Measurements from ENCODE around the gene CDKL5.
A peak's percentile ranks its signal among the peaks of the same experiment; 100 is the strongest.
"Not testable (repeated sequence)": the region's sequence is repeated elsewhere in the genome, so short reads cannot be mapped to it uniquely, and the experiment has no call there.

Gene CDKL5

GRCh38 chrX:18425199-18426003 lies at the start of gene CDKL5:
Gene CDKL5 (plus strand): TSS chrX:18425608. CDS start chrX:18507097, 81,489 bp downstream.
- peak; percentile 89 for DNase-seq

GRCh38 chrX:18377796-18378195 lies 47.6 kb upstream of the CDKL5 start:
- DNase-seq = no peak

- DNase-seq = no peak
Measured at GRCh38 chrX:18389966-18390365, 35.4 kb upstream of the CDKL5 start.

- DNase-seq = peak; percentile 36
Measured at GRCh38 chrX:18390941-18391538, 34.4 kb upstream of the CDKL5 start.

- no peak for DNase-seq
Measured at GRCh38 chrX:18394477-18394876, 30.9 kb upstream of the CDKL5 start.

- DNase-seq = no peak
Measured at GRCh38 chrX:18401848-18402213, 23.6 kb upstream of the CDKL5 start.

- DNase-seq = no peak
Measured at GRCh38 chrX:18406531-18407266, 18.7 kb upstream of the CDKL5 start.

GRCh38 chrX:18410038-18410437 lies 15.4 kb upstream of the CDKL5 start:
- DNase-seq = no peak

- no peak for DNase-seq
Measured at GRCh38 chrX:18415386-18415785, 10.0 kb upstream of the CDKL5 start.

- DNase-seq = no peak
Measured at GRCh38 chrX:18422325-18422724, 3.1 kb upstream of the CDKL5 start.

- no peak for DNase-seq
Measured at GRCh38 chrX:18422886-18423285, 2.5 kb upstream of the CDKL5 start.

GRCh38 chrX:18424482-18425198 lies 768 bp upstream of the CDKL5 start:
- no peak for DNase-seq

GRCh38 chrX:18426004-18426320 lies 554 bp downstream of the CDKL5 start:
- DNase-seq = no peak

- DNase-seq = no peak
Measured at GRCh38 chrX:18428006-18428405, 2.6 kb downstream of the CDKL5 start.

GRCh38 chrX:18433288-18433687 lies 7.9 kb downstream of the CDKL5 start:
- DNase-seq = not testable (repeated sequence)

- DNase-seq = no peak
Measured at GRCh38 chrX:18434896-18435295, 9.5 kb downstream of the CDKL5 start.

- no peak for DNase-seq
Measured at GRCh38 chrX:18436017-18436416, 10.6 kb downstream of the CDKL5 start.

- DNase-seq = no peak
Measured at GRCh38 chrX:18440835-18441234, 15.4 kb downstream of the CDKL5 start.

GRCh38 chrX:18441780-18442367 lies 16.5 kb downstream of the CDKL5 start:
- DNase-seq = no peak

GRCh38 chrX:18448416-18448815 lies 23.0 kb downstream of the CDKL5 start:
- DNase-seq = no peak

- no peak for DNase-seq
Measured at GRCh38 chrX:18449236-18449635, 23.8 kb downstream of the CDKL5 start.

GRCh38 chrX:18455384-18455783 lies 30.0 kb downstream of the CDKL5 start:
- DNase-seq = no peak

- DNase-seq = no peak
Measured at GRCh38 chrX:18457000-18457399, 31.6 kb downstream of the CDKL5 start.
